AG10803 (cell line): Measurements from ENCODE around the gene NAPA.

Source experiments
- DNase-seq: peaks from one replicate; pipeline ENCODE4 v3.0.0; 2010; ENCODE audit warnings: low read depth
- H3K4me3 ChIP-seq: 2 replicates; pipeline ENCODE4 v1.5.1; 2011; ENCODE audit warnings: mild to moderate bottlenecking, low read length, control low read depth
- TF ChIP-seq, protein P1 (sequence below): conservative IDR thresholded peaks from 2 replicates; pipeline ENCODE4 v1.5.1; 2011; ENCODE audit warnings: mild to moderate bottlenecking, low read length, control low read depth, inconsistent platforms

Gene NAPA

DNA sequence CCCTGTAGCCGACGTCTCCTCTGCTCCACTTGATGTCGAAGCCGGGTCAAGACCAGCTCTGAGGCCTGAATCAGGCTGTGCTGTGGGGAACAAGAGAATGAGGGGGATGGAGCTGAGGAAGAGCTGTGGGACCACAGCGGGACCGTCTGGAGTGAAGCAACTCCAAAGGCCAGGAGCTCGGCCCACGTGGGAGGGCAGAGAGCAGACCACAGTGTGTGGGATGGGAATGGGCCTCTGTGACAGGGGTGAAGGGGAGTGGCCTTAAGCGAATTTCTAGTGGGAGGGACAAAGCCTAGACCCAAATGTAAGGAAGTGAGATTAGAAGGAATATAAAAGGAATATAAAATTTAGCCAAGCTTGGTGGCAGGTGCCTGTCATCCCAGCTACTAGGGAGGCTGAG lies 39.4 kb downstream of the NAPA start:
- H3K4me3 ChIP-seq = no peak overlapping the region
- TF ChIP-seq, protein P1, sequence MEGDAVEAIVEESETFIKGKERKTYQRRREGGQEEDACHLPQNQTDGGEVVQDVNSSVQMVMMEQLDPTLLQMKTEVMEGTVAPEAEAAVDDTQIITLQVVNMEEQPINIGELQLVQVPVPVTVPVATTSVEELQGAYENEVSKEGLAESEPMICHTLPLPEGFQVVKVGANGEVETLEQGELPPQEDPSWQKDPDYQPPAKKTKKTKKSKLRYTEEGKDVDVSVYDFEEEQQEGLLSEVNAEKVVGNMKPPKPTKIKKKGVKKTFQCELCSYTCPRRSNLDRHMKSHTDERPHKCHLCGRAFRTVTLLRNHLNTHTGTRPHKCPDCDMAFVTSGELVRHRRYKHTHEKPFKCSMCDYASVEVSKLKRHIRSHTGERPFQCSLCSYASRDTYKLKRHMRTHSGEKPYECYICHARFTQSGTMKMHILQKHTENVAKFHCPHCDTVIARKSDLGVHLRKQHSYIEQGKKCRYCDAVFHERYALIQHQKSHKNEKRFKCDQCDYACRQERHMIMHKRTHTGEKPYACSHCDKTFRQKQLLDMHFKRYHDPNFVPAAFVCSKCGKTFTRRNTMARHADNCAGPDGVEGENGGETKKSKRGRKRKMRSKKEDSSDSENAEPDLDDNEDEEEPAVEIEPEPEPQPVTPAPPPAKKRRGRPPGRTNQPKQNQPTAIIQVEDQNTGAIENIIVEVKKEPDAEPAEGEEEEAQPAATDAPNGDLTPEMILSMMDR = no peak
- no peak for DNase-seq

DNA sequence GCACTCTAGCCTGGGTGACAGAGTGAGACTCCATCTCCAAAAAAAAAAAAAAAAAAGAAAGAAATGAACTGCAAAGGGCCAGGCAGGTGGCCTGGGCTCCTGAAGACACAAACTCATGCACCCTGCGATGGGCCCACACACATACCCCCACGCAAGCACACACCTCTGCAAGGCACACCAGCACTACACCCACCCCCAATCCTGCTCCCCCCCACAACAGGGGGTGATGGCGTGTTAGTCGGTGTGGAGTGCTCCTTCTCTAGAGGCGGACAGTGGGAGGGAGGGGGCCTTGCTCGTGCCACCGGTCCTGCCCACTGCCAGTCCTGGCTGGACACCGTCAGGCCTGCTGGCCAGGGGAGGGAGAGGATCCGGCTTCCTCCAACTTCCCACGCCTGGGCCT lies 41.5 kb downstream of the NAPA start:
- TF ChIP-seq, protein P1 = no peak
- no peak for DNase-seq
- no peak overlapping the region for H3K4me3 ChIP-seq

DNA sequence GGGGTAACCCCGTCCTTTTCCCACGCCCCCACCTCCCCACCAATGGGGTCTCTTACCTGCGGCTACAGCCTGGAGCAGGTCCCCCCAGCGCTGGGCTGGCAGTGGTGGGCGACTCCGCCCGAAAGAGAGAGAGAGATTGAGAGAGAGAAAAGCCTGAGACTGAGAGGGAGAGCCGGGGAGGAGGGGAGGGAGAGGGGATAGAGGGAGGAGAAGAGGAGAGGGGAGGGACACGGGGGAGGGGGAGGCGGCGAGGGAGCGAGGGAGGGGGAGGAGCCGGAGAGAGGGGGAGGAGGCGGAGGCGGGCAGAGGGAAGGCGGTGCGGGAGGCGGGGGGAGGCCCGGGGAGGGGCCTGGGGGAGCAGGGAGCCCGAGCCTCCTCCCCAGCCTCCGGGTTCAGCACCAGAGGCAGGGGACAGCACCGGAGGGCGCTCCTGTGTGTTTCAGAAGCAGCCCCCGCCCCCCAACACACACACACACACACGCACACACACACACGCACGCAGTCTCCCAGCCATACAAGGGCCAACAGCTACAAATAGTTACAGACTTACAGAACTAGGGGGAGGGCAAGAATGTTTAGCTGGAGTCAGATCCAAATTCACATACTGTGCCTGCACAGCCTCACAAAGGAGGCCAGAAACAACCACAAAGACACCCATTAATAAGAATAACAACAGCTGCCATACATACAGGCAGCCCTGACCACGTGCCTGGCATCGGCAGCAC lies 43.0 kb downstream of the NAPA start, which contains the start of gene SLC8A2:
Gene SLC8A2 (minus strand): TSS at position 161 of the 725 bp plus-strand sequence. CDS start 5,490 bp downstream, outside the sequence.
- TF ChIP-seq, protein P1 = no peak
- peak; percentile 73 for DNase-seq
- H3K4me3 ChIP-seq = no peak within 1 kb of the TSS

DNA sequence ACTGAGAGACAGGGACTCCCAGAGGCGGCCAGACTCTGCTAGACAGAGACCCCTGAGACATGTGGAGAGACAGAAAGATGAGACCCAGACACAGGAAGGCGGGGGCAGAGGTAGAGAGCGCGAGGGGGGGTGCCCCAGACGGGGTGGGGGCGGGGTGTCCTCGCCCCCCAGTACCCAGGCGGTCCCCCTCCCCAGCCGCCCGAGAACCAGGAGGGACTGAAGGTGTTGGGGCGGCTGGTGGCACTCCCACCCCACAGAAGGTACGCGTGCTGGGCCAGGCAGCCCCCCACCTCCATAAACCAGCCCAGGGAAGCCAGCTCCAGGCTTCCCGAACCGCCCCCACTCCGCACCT lies 43.5 kb downstream of the NAPA start:
- no peak for DNase-seq
- no peak overlapping the region for H3K4me3 ChIP-seq
- TF ChIP-seq, protein P1 = no peak

DNA sequence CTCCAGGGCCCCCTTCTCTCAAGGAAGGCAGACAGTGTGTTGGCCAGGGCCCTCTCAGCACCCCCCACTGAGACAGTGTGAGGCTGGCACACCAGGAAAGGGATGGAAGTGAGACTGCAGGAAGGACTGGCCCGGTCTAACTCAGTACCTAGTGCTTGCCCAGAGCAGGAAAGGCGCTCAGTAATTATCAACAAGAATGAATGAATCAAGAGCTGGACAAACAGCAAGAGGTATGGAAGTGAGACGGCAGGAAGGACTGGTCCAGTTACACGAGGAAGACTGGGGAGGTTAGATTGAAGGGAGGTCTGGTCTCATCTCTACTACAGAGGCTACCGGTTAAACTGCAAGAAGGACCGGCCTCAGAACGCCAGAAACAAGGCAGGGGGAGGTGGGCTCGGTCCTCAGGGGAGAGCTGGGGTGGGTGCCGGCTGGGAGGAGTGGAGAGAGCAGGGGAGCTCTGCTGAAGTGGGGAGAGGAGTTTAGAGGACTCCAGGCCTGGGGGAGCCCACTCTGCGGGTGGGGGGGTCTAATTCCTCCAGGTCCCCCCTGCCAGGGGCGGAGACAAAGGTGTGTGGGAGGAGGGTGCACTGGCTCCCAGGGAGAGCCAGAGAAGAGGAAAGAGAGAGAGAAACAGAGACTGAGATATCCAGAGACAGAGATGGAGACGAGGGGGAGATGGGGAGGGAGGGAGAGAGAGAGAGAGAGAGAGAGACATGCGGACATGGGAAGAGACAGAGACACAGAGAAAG lies 44.2 kb downstream of the NAPA start:
- TF ChIP-seq, protein P1 = no peak
- no peak for DNase-seq
- no peak overlapping the region for H3K4me3 ChIP-seq

DNA sequence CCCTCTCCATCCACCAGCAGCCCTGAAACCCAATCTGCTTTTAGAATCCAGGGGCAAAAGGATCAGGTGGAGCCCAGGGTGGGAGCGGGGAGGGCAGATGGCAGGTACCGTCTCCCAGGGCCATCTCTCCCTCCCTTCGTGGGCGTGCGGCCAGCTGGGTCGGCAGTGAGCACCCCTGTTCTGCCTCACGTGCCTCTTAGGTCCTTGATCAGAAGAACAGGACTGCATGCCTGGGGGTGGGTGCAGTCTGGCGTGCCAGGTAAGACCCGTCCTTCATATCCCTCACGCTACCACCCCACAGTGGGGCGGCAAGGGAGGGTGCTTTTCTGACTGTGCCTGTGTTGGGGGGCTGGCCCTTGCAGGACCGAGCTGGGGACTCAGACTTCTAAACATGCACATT lies 45.1 kb downstream of the NAPA start:
- H3K4me3 ChIP-seq = no peak overlapping the region
- TF ChIP-seq, protein P1 = no peak
- DNase-seq = no peak

DNA sequence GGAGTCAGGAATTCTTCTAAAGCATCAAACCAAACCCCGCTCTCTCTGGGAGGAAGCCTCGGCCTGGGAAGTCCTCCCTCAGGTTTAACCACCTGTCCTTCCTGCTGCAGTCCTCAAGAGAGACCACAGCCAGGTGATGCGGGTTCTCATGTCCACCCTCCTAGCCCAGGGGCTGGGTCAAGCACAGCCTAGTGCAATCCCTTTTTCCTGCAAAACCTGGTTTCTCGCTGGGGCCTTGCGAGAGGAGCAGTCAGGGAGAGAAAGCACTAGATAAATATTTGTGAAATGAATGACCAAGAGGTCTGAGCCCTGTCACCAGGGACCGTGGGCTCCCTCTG lies 45.5 kb downstream of the NAPA start:
- no peak overlapping the region for H3K4me3 ChIP-seq
- TF ChIP-seq, protein P1 = no peak
- DNase-seq = no peak
